Measurements from ENCODE around the gene ATP10D. TPM values are rescaled to one million over a fixed set of nuclear protein-coding genes. Genes with fewer than 3 reads are reported as not detected.

ATP10D gene
- total and polyA plus RNA-seq, 9 of the 15 experiments (the other 6 are each of a cell fraction or from before 2014, with no cell fraction given) = 0.10 to 0.36 (median 0.19) TPM; not detected in 1

DNA sequence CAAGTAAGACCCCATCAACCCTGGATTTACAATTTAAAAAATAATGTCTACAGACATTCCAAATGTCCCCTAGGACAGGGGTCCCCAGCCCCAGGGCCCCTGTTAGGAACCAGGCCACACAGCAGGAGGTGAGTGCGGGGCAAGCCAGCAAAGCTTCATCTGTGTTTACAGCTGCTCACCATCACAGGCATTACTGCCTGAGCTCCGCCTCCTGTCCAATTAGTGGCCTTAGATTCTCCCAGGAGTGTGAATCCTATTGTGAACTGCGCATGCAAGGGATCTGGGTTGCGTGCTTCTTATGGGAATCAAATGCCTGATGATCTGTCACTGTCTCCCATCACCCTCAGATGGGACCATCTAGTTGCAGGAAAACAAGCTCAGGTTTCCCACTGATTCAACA is 146.1 kb downstream of the ATP10D start:
- no peak for FAIRE-seq
- H3K9me3 ChIP-seq (replicated peaks; ENCODE audit: control insufficient read depth, insufficient read depth, low read depth, low read length) = no peaks in the 10 kb centered on the region
- ATAC-seq = no peak
- POLR2A ChIA-PET = interaction anchor here (0.6 kb wide), 1 partner anchor 939 kb away, joined by 3 read pairs; no protein-coding TSS in a partner anchor
- in situ Hi-C loops (cut with MboI) (no loop called here), intact Hi-C loops (cut with micrococcal nuclease) (no loop called here)
- CTCF ChIA-PET (ENCODE audit: low intra/inter-chr PET ratio) = interaction anchor here (0.6 kb wide), 1 partner anchor 164 kb away, joined by 4 read pairs; no protein-coding TSS in a partner anchor
- H3K27ac ChIP-seq (ENCODE audit: extremely low read depth, low read depth, low read length) = no peak overlapping the region
- DNase-seq (ENCODE audit: extremely low read depth in 1 of 4, low spot score in 3 of 4) = no peak
- H3K36me3 ChIP-seq (ENCODE audit: control insufficient read depth, insufficient read depth, low read length) = no peaks in the 10 kb centered on the region
- no peak overlapping the region for H2AFZ ChIP-seq (ENCODE audit: low read depth, low read length)
- H3K9ac ChIP-seq (ENCODE audit: insufficient read depth in 1 of 2, low read depth in 2 of 2, low read length in 2 of 2) = no peak overlapping the region
- WGBS (ENCODE audit: insufficient coverage, low coverage, missing lambda C conversion rate) = 0% methylated on average over 4 of the region's 4 CpGs
- H4K20me1 ChIP-seq (replicated peaks; ENCODE audit: control insufficient read depth, insufficient read depth, low read length) = no peaks in the 10 kb centered on the region
- no peak overlapping the region for H3K4me2 ChIP-seq (ENCODE audit: insufficient read depth, low read length)
- H3K4me3 ChIP-seq = no peak overlapping the region
- no peaks in the 10 kb centered on the region for H3K27me3 ChIP-seq (ENCODE audit: control insufficient read depth in 2 of 2, insufficient read depth in 2 of 2, low read length in 2 of 2)
- no peaks in the 10 kb centered on the region for H3K4me1 ChIP-seq (replicated peaks in 1 of 2; ENCODE audit: control insufficient read depth in 2 of 2, insufficient read depth in 2 of 2, low read length in 2 of 2)
- no peaks in the 10 kb centered on the region for H3K79me2 ChIP-seq (ENCODE audit: control insufficient read depth, insufficient read depth, low read length)
- TF ChIP-seq GATA2 (CRISPR knock-in tag; IDR thresholded peaks at IDR 0.05) (no peak), ZFP30 (CRISPR knock-in tag; IDR thresholded peaks at IDR 0.05; ENCODE audit: borderline replicate concordance) (no peak), ZNF217 (CRISPR knock-in tag; IDR thresholded peaks at IDR 0.05) (no peak), ZNF24 (IDR thresholded peaks at IDR 0.05) (no peak), ZNF717 (CRISPR knock-in tag; IDR thresholded peaks at IDR 0.05) (no peak), ZEB2 (IDR thresholded peaks at IDR 0.05) (no peak)
- TF ChIP-seq, protein P1, sequence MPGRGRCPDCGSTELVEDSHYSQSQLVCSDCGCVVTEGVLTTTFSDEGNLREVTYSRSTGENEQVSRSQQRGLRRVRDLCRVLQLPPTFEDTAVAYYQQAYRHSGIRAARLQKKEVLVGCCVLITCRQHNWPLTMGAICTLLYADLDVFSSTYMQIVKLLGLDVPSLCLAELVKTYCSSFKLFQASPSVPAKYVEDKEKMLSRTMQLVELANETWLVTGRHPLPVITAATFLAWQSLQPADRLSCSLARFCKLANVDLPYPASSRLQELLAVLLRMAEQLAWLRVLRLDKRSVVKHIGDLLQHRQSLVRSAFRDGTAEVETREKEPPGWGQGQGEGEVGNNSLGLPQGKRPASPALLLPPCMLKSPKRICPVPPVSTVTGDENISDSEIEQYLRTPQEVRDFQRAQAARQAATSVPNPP (IDR thresholded peaks at IDR 0.05; ENCODE audit: borderline replicate concordance, insufficient read depth, insufficient read length) = no peak
- no TSS peak for BruUV-seq (replicated peaks)
- H3K9me1 ChIP-seq (ENCODE audit: control insufficient read depth, insufficient read depth, low read length) = no peaks in the 10 kb centered on the region
